ENCODE data around the gene ADM.

Gene ADM

GRCh38 chr11:10326012-10326964 is 21.4 kb downstream of the ADM start:
- H3K9me2 ChIP-seq (ENCODE audit: low read depth, low read length), result no peaks in the 10 kb centered on the region
- no peak overlapping the region for H3K27ac ChIP-seq (ENCODE audit: low read depth, low read length, poor library complexity, severe bottlenecking)
- peaks cover 17% of the 10 kb centered on the region for H3K4me1 ChIP-seq (ENCODE audit: insufficient read depth, low read length, severe bottlenecking)
- H3K36me3 ChIP-seq (ENCODE audit: insufficient read depth, low read length), result 0 out of 2 replicates have a peak, but pooled peaks cover 5% of the 10 kb centered on the region
- no peak overlapping the region for H3K9ac ChIP-seq (ENCODE audit: low read length)
- no peak for TF ChIP-seq EZH2 (IDR thresholded peaks at IDR 0.05; ENCODE audit: borderline replicate concordance, low read length)
- TF ChIP-seq, protein P1, sequence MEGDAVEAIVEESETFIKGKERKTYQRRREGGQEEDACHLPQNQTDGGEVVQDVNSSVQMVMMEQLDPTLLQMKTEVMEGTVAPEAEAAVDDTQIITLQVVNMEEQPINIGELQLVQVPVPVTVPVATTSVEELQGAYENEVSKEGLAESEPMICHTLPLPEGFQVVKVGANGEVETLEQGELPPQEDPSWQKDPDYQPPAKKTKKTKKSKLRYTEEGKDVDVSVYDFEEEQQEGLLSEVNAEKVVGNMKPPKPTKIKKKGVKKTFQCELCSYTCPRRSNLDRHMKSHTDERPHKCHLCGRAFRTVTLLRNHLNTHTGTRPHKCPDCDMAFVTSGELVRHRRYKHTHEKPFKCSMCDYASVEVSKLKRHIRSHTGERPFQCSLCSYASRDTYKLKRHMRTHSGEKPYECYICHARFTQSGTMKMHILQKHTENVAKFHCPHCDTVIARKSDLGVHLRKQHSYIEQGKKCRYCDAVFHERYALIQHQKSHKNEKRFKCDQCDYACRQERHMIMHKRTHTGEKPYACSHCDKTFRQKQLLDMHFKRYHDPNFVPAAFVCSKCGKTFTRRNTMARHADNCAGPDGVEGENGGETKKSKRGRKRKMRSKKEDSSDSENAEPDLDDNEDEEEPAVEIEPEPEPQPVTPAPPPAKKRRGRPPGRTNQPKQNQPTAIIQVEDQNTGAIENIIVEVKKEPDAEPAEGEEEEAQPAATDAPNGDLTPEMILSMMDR (IDR thresholded peaks at IDR 0.05; ENCODE audit: low read length), result no peak
- H3K27me3 ChIP-seq (ENCODE audit: insufficient read depth, low read length), result no peaks in the 10 kb centered on the region
- H3K9me3 ChIP-seq (ENCODE audit: low read length), result no peaks in the 10 kb centered on the region
- no peak overlapping the region for H3K4me3 ChIP-seq (ENCODE audit: low read depth, low read length, poor library complexity, severe bottlenecking)
- H3K4me2 ChIP-seq (ENCODE audit: low read length), result no peak overlapping the region
- H3K79me2 ChIP-seq (ENCODE audit: insufficient read depth, low read length), result no peaks in the 10 kb centered on the region
- H4K20me1 ChIP-seq (ENCODE audit: insufficient read depth, low read length), result no peaks in the 10 kb centered on the region
- no peak overlapping the region for H2AFZ ChIP-seq (ENCODE audit: low read length)
- H3F3A ChIP-seq (ENCODE audit: insufficient read depth, low read length), result no peaks in the 10 kb centered on the region

- no peaks in the 10 kb centered on the region for H4K20me1 ChIP-seq (ENCODE audit: insufficient read depth, low read length)
- no peak overlapping the region for H3K4me3 ChIP-seq (ENCODE audit: low read depth, low read length, poor library complexity, severe bottlenecking)
- no peaks in the 10 kb centered on the region for H3K79me2 ChIP-seq (ENCODE audit: insufficient read depth, low read length)
- peaks cover 9% of the 10 kb centered on the region for H3K4me1 ChIP-seq (ENCODE audit: insufficient read depth, low read length, severe bottlenecking)
- H3K4me2 ChIP-seq (ENCODE audit: low read length), result no peak overlapping the region
- H3K36me3 ChIP-seq (ENCODE audit: insufficient read depth, low read length), result peaks cover 13% of the 10 kb centered on the region; the same call in 1 of the 2 replicates
- H2AFZ ChIP-seq (ENCODE audit: low read length), result no peak overlapping the region
- no peak overlapping the region for H3K9ac ChIP-seq (ENCODE audit: low read length)
- TF ChIP-seq, protein P1 (IDR thresholded peaks at IDR 0.05; ENCODE audit: low read length), result no peak
- no peak for TF ChIP-seq EZH2 (IDR thresholded peaks at IDR 0.05; ENCODE audit: borderline replicate concordance, low read length)
- H3K27ac ChIP-seq (ENCODE audit: low read depth, low read length, poor library complexity, severe bottlenecking), result no peak overlapping the region
- H3K9me2 ChIP-seq (ENCODE audit: low read depth, low read length), result no peaks in the 10 kb centered on the region
- no peaks in the 10 kb centered on the region for H3K27me3 ChIP-seq (ENCODE audit: insufficient read depth, low read length)
- no peaks in the 10 kb centered on the region for H3F3A ChIP-seq (ENCODE audit: insufficient read depth, low read length)
- no peaks in the 10 kb centered on the region for H3K9me3 ChIP-seq (ENCODE audit: low read length)
Observed at GRCh38 chr11:10327254-10327653, 22.4 kb downstream of the ADM start.

- H2AFZ ChIP-seq (ENCODE audit: low read length), result no peak overlapping the region
- H3K4me2 ChIP-seq (ENCODE audit: low read length), result no peak overlapping the region
- no peaks in the 10 kb centered on the region for H4K20me1 ChIP-seq (ENCODE audit: insufficient read depth, low read length)
- no peak overlapping the region for H3K9ac ChIP-seq (ENCODE audit: low read length)
- no peaks in the 10 kb centered on the region for H3K9me3 ChIP-seq (ENCODE audit: low read length)
- H3K9me2 ChIP-seq (ENCODE audit: low read depth, low read length), result no peaks in the 10 kb centered on the region
- no peaks in the 10 kb centered on the region for H3K4me1 ChIP-seq (ENCODE audit: insufficient read depth, low read length, severe bottlenecking)
- H3K27ac ChIP-seq (ENCODE audit: low read depth, low read length, poor library complexity, severe bottlenecking), result no peak overlapping the region
- TF ChIP-seq EZH2 (IDR thresholded peaks at IDR 0.05; ENCODE audit: borderline replicate concordance, low read length), result no peak
- TF ChIP-seq, protein P1 (IDR thresholded peaks at IDR 0.05; ENCODE audit: low read length), result no peak
- no peaks in the 10 kb centered on the region for H3K79me2 ChIP-seq (ENCODE audit: insufficient read depth, low read length)
- no peak overlapping the region for H3K4me3 ChIP-seq (ENCODE audit: low read depth, low read length, poor library complexity, severe bottlenecking)
- H3K27me3 ChIP-seq (ENCODE audit: insufficient read depth, low read length), result no peaks in the 10 kb centered on the region
- H3K36me3 ChIP-seq (ENCODE audit: insufficient read depth, low read length), result peaks cover 16% of the 10 kb centered on the region; the same call in 1 of the 2 replicates
- no peaks in the 10 kb centered on the region for H3F3A ChIP-seq (ENCODE audit: insufficient read depth, low read length)
Observed at GRCh38 chr11:10328314-10329098, 23.6 kb downstream of the ADM start.
